Measurements from ENCODE around the gene FAM98C.

DNA sequence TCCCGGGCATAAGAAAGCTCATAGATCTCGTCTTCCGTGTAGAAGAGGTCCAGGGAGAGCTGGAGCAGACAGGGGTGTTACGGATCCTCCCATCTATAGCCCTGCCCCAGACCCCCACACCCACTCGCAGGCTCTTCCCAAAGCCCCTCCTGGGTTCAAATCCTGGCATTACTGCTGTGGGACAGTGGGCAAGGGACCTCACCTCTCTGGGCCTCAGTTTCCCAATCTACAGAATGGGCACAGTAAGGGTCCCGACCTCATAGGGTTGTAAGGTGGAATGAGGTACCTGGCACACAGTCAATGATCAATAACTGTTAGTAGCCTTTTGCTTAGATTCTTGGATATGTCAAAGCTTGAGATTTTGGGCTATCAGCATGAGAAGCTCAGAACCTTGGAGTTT lies 10.5 kb downstream of the FAM98C start:
- TF ChIP-seq, protein P1, sequence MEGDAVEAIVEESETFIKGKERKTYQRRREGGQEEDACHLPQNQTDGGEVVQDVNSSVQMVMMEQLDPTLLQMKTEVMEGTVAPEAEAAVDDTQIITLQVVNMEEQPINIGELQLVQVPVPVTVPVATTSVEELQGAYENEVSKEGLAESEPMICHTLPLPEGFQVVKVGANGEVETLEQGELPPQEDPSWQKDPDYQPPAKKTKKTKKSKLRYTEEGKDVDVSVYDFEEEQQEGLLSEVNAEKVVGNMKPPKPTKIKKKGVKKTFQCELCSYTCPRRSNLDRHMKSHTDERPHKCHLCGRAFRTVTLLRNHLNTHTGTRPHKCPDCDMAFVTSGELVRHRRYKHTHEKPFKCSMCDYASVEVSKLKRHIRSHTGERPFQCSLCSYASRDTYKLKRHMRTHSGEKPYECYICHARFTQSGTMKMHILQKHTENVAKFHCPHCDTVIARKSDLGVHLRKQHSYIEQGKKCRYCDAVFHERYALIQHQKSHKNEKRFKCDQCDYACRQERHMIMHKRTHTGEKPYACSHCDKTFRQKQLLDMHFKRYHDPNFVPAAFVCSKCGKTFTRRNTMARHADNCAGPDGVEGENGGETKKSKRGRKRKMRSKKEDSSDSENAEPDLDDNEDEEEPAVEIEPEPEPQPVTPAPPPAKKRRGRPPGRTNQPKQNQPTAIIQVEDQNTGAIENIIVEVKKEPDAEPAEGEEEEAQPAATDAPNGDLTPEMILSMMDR (IDR thresholded peaks at IDR 0.05), result no peak
- TF ChIP-seq POLR2A (IDR thresholded peaks at IDR 0.05) (no peak), POLR2AphosphoS5 (IDR thresholded peaks at IDR 0.05) (no peak)

Data from prostate gland (tissue), 2 donors.